HG02943 (cell line): Measurements from ENCODE around the gene WDCP.
"Not testable (repeated sequence)": the region's sequence is repeated elsewhere in the genome, so short reads cannot be mapped to it uniquely, and the experiment has no call there.

ENCODE experiments used
- ATAC-seq: cut with Tn5 transposase; IDR thresholded peaks from one replicate; pipeline ENCODE4 v1.9.1; 2021; ENCODE audit warnings: mild to moderate bottlenecking, low read depth, moderate library complexity; ENCODE audit not compliant: unreplicated experiment

Gene WDCP, protein sequence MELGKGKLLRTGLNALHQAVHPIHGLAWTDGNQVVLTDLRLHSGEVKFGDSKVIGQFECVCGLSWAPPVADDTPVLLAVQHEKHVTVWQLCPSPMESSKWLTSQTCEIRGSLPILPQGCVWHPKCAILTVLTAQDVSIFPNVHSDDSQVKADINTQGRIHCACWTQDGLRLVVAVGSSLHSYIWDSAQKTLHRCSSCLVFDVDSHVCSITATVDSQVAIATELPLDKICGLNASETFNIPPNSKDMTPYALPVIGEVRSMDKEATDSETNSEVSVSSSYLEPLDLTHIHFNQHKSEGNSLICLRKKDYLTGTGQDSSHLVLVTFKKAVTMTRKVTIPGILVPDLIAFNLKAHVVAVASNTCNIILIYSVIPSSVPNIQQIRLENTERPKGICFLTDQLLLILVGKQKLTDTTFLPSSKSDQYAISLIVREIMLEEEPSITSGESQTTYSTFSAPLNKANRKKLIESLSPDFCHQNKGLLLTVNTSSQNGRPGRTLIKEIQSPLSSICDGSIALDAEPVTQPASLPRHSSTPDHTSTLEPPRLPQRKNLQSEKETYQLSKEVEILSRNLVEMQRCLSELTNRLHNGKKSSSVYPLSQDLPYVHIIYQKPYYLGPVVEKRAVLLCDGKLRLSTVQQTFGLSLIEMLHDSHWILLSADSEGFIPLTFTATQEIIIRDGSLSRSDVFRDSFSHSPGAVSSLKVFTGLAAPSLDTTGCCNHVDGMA

DNA sequence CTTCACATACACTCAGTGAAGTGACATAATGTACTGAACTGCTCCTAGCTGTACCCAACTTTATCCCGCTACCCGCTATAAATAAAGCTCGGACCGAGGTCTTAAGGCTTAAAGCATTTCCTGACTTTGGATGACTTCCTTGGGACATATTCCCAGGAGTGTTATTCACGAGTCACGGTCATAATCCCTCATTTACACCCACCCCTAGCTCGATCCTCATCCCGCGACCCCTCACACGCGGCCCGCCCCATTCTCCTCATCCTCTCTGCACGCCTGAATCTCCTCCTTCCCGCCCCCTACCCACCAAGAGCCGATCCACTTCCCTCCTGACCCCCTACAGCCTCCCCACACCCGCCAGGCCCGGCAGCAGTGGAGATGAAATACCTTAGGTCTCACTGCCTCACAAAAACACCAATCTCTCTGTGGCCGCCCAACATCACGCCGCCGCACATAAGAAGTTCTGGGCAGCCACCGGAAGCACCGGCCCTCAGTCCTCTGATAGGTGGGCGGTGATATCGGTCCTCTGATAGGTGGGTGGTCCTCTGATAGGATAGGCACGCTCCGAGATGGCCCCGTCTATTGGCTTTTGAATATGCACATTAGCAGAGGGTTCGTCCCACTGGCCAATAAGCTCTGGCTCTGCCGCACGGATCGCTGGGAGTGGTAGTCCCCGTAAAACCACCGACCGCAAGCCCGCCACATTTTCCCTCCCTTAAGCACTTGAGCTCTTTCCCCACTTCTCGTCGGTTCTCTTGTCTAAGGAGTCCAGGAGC lies at the start of gene WDCP:
TSS of gene WDCP (minus strand) at position 462 of the 773 bp plus-strand sequence. CDS start 7,897 bp downstream, outside the sequence.
- peak; percentile 99 for ATAC-seq

DNA sequence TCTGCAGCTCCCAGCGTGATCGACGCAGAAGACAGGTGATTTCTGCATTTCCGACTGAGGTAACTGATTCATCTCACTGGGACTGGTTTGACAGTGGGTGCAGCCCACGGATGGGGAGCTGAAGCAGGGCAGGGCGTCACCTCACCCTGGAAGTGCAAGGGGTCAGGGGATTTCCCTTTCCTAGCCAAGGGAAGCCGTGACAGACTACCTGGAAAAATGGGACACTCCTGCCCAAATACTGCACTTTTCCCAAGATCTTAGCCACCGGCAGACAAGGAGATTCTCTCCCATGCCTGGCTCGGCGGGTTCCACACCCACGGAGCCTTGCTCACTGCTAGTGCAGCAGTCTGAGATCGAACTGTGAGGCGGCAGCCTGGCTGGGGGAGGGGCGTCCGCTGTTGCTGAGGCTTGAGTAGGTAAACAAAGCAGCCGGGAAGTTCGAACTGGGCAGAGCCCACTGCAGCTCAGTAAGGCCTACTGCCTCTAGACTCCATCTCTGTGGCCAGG lies 48.0 kb upstream of the WDCP start:
- not testable (repeated sequence) for ATAC-seq

DNA sequence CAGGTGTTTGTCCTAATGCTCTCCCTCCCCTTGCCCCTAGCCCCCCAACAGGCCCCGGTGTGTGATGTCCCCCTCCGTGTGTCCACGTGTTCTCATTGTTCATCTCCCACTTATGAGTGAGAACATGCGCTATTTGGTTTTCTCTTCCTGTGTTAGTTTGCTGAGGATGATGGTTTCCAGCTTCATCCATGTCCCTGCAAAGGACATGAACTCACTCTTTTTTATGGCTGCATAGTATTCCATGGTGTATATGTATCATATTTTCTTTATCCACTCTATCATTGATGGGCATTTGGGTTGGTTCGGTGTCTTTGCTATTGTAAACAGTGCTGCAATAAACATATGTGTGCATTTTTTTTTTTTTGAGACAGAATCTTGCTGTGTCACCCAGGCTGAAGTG lies 46.1 kb upstream of the WDCP start:
- ATAC-seq, result not testable (repeated sequence)

DNA sequence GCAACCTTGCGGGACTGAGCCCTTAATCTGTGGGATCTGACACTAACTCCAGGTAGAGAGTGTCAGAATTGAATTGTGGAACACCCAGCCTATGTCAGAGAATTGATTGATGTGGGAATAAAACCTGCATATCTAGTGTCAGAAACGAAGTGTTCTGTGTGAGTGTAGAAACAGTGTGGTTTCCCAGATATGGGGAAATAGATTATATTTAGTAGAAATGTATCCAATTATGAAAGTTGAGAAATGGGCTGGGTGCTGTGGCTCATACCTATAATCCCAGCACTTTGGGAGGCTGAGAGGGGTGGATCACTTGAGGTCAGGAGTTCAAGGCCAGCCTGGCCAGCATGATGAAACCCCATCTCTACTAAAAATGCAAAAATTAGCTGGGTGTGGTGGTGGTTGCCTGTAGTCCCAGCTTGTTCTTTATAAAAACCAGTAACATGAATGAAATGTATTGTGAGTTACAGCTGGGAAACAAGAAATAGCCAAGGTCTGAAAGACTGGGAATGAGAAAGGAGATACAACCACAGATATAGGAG lies 41.7 kb upstream of the WDCP start:
- no peak for ATAC-seq

DNA sequence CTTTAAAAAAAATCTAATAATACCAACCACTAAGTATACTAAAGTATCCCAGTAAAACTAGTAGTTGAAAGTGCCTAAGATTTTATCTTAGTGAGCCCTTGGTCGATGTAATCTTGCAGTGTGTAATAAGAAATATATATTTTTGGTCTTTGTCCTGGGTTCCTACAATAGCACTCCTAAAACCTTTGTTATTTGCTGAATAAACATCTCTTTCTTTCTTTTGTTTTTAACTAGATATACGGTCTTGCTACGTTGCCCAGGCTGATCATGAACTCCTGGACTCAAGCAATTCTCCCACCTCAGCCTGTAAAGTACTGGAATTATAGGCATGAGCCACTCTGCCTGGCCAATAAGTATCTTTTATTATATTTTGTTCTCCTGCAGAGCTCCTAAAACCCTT lies 39.8 kb upstream of the WDCP start:
- no peak for ATAC-seq

DNA sequence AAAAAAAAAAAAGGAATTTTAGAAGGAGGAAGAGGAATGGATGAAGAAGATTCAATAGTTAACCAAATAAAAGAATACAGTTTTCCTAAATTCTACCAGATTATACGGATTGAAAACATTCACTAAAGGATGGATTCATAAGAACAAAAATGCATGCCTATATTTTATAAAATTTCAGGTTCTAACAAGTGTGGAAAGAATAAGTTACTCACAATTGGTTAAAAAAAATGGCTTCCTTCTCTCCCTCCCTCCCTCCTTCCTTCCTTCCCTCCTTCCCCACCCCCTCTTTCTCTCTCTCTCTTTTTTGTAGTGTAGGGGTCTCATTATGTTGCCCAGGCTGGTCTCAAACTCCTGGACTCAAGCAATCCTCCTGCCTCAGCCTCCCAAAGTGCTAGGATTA lies 39.0 kb upstream of the WDCP start:
- no peak for ATAC-seq

DNA sequence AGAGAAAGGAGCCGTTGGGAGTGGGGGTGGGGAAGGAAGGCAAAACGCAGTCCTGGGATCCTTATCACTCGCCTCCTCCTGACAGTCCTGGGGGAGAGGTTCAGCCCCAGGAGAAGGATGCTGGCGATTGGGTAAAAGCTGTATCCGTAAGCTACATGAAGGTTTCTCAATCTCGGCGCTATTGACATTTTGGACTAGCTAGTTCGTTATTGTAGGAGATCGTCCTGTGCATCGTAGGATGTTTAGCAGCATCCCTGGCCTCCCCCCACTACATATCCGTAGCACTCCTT lies 38.0 kb upstream of the WDCP start:
- ATAC-seq, result no peak

DNA sequence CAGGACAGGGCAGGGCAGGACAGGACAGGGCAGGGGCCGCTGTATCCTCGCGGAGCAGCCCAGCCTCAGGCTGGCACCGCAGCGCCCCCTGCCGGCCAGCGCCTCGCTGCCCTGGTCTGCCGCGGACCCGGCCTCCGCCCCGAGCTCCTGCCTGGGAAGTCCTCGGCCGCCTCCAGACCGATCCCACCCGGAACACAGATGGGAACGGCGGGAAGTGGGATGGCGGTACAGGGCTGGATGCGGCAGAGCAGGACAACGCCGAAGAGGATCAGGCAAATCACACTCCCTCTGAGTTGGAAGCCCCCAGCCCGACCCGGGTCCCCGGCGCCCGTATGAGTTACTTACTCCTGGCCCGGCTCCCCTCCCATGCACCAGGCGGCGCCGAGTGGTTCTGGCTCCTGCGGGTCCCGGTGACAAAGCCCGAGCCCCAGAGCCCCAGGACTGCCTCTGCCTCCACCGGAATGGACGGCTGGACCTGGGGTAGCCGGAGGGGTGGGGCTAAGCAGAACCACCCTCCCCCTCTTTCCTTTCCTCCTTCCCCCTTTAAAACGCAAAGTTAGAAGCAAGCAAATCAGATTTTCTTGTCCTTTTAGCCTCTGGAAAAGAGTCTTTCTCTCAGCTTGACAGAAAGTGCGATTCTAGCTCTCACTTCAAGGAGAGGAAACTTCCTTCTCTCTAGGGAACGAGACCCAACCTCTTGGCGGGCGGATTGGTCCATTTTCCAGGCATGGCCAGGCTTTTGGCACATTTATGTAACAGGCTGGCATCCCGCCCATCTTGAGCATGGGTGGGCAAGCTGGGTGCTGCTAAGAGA lies 37.4 kb upstream of the WDCP start, which contains the start of gene TP53I3:
TSS of gene TP53I3 (minus strand) at position 449 of the 814 bp plus-strand sequence. CDS start 508 bp downstream, outside the sequence.
- ATAC-seq, result peak; percentile 89

DNA sequence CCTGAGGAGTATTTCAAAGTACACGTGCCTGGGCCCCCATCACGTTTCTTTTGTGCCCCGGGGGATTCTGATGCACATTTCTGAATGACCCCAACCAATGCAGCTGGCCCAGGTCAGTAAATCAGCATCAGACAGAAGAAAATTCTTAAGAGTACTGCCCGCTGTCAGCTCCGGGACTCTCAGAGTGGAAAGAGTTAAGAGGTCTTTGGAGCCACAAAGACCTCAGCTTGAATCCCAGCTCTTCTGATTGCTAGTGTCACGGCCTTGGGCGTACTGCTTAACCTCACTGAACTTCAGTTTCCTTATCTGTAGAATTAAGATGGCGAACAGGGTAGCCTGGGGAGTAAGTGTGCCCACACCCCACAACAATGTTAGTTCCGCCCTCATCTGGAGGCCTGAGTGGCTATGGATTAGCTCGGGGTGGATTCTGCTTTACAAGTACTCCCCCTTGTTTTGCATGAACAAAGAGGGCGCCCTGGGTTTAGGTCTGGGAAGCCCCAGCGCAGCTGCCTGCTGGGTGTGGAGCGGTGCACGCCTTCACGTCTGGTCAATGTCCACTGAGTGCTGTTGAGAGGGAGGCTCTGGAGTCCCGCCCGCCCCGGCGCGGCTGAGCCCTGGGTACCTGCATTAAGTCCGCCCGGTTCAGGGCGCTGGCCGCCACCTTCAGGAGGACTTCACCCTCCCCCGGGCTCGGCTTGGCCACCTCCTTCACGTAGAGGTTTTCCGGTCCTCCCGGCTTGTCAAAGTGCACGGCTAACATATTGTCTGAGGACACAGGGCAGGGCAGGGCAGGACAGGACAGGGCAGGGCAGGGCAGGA lies 36.6 kb upstream of the WDCP start:
- ATAC-seq, result peak; percentile 69

DNA sequence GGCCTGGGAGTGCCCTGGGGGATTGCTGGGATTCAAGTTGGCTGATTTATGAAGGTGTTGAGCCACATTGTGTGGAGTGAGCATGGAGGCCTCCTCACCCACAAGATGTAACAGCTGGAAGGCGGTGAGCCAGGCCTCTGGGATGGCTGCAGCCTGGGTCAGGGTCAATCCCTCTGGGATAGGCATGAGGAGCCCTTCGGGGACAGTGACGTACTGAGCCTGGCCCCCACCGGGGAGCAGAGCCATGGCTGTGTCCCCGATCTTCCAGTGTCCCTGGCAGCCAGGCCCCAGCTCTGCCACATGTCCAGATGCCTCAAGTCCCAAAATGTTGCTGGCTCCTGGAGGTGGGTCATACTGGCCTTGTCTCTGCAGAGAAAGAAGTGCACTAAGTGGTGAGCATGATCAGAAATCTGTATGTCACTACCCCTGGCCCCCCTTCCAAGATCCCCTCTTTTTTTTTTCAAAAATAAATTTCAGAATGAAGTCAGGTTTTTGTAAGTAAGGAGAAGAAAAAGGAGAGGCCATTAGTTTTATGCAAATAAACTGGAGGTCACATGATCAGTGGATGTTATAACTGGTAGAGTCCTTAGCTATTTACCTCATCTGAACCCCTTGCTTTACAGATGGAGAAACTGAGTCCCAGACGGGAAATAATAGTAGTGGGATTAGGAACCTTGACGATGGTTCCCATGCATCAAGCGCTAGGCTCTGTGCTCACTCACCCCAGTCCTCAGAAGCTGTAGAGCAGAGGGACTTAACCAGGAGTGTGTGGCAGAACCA lies 35.8 kb upstream of the WDCP start:
- no peak for ATAC-seq

DNA sequence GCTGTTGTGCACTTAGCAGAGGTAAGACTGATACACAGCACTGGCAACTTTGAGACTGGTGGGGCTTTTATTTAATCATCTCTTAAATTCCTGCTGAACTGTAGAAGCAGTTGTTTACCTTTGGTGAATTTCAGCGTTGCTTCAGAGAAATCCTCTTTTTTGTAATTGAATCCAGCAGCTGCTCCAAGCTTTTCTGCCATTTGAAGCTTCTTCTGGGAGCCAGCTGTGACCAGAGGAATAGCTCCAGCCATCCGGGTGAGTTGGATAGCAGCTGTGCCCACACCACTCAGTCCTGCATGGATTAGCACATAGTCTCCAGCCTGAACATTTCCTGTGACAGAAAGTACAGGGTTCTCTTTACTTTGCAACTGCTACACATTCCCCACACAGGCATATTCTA lies 33.5 kb upstream of the WDCP start:
- ATAC-seq, result no peak

DNA sequence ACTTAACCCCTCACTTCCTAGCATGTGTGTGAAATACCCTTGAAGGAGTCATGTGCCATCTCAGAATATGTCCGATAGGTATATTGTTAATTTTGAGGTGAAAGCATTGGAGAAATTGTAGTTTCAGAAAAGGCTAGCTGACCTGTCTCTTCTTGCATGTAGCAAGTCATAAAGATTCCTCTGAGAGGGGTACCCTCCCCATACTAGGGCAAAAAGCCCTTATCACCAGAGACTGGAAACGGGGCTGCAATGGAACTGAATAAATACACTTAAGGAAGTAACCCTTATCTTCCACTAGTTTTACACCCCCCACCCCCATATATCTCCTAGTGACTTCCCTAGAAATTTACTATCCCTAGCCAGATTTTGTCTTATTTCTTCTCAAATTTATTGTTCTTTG lies 30.7 kb upstream of the WDCP start:
- no peak for ATAC-seq

DNA sequence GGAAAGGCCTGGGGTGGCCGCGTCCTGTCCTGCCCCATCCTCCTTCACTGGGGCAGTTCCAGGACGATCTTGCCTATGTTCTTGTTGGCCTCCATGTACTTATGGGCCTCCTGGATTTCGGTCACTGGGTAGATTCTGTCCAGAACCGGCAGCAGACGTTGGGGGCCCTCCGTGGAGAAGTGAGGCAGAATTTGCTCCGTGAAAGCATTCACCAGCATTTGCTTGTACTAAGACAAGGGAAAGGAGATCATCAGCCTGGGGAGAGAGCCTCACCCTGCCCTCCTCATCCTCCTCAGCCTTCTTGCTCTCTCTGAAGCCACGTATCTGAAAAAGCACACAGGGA lies 30.3 kb upstream of the WDCP start:
- ATAC-seq, result no peak

DNA sequence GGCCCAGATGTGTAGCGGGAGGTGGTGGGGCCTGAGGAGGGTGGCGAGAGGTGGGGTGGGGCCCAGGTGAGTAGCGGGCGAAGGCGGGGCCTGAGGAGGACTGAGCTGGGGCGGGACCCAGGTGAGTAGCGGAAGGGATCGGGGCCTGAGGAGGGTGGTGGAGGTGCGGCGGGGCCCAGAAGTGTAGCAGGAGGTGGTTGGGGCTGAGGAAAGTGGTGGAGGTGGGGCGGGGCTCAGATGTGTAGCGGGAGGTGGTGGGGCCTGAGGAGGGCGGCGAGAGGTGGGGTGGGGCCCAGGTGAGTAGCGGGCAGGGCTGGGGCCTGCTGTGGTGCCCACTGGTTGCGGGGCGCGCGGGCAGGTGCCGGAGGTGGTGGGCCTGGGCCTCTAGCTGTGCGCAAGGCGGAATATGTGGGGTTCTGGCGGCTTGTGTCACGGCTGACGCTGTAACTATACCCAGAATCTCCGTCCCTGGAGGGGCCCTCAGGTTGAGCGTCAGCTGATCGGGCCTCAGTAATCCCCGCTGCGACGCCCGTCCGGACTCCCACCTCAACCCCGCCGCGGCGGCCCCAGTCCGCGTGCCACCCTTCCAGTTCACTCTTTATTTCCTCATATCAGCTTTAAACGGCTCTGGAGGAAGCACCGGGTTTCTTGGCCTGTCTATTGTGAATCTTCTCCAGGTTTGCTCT lies 29.8 kb upstream of the WDCP start:
- ATAC-seq, result peak; percentile 15

DNA sequence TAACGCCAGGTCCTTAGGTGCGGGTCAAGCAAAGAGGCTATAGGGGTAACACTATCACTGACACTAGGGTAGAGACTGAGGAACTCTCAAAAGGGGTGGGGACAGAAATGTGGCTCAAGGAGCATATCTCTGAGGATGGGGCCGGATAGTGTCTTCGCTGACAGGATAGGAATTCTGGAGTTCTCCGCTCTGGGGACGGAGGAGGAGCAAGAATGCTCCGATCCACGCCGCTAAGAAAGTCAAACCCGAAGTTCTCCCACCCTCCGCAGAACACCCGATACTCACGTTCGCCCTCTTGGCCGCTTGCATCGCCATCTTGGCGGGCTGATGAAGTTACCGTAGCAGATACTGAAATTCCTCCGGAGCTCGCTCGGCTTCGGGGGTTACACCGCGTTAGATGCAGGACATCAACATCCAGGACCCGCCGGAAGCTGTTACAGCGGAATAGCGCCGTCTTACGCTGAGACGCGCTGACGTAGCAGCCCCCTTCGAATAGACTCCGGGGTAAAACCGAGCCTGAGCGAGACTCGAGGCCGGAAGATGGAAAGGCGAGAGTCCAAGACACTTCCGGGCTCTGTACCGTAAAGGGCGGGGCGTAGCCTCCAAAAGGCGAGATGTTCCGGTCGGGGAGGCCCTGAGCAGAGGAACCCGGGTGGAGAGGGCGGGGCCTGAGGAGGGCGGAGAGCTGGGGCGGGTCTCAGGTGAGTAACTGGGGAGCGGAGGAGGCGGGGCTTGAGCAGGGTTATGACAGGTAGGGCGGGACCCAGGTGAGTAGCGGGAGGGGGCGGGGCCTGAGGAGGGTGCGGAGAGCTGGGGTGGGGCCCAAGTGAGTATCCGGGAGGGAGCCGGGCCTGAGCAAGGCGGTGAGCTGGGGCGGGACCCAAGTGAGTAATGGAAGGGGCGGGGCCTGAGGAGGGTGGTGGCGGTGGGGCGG lies 29.0 kb upstream of the WDCP start, which contains the start of gene SF3B6:
TSS of gene SF3B6 (minus strand) at position 412 of the 934 bp plus-strand sequence. CDS start at position 315, 97 bp downstream.
- ATAC-seq, result peak; percentile 97

DNA sequence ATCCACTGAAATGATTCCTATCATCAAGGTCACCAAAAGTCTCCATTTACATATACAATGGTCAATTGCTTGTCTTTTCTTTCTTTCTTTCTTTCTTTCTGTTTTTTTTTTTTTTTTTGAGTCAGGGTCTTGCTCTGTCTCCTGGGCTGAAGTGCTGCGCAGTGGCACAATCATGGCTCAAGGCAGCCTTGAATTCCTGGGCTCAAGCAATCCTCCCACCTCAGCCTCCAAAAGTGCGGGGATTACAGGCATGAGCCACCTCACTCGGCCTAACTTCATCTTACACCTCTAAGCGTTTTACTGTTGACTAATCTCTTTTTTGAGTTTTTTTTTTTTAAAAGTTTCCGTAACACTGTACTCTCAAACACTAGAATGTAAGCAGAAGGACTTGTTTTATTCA lies 28.1 kb upstream of the WDCP start:
- no peak for ATAC-seq

DNA sequence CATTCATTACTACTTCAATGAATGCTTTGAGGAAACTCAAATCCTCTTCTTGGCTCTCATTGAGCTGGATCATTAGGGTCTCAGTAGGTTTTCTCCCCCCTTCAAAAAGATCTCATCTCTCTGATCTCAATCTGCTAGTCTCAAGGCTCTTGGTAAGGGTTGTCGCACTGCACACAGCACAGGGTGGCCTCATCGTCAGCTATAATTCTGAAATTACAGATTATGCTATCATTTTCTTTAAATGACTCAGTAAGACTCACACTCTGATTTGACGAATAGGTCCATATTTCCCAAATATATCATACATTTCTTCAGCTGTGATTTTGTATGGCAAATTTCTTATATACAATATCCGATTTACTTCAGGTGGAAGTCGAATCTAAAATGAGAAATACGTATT lies 26.6 kb upstream of the WDCP start:
- ATAC-seq, result no peak
